NCI-H2029 (cell line): ENCODE measurements around the gene GANC.

Source experiments
- DNase-seq: peaks from one replicate; lab custom pipeline; 2025; lab: John Stamatoyannopoulos, UW

The GANC gene

GRCh38 chr15:42344763-42345162 is 71.8 kb downstream of the GANC start:
- no peak for DNase-seq

DNA sequence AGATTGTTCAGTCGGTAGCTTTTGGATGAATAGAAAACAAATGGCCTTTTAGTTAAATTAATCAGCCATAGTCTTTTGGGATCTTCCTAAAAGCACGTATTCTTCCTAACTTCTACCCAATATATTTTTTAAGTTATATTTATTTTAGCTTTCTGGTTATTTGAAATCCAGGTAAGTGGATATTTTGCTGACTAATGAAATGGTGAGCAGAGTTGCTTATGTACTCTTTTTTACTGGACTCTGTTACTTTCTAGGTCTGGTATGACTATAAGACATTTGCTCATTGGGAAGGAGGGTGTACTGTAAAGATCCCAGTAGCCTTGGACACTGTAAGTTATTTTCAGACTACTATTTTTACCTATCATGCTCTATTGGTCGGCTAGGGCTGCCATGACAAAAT is 72.5 kb downstream of the GANC start:
- DNase-seq, result no peak

DNA sequence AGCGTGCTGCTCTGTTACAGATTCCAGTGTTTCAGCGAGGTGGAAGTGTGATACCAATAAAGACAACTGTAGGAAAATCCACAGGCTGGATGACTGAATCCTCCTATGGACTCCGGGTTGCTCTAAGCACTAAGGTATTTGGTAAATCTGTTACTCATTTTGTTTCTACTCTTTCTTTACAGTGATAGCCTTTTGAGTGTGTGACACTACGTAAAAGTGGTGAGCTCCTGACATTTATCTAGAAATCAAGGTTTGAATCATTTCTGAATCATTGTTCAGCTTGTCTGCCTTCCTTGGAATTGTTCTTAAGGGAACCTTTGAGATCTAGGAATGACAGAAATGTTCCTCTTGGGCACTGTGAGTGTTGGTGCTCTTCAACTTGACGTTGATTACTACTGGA is 75.1 kb downstream of the GANC start:
- no peak for DNase-seq

DNA sequence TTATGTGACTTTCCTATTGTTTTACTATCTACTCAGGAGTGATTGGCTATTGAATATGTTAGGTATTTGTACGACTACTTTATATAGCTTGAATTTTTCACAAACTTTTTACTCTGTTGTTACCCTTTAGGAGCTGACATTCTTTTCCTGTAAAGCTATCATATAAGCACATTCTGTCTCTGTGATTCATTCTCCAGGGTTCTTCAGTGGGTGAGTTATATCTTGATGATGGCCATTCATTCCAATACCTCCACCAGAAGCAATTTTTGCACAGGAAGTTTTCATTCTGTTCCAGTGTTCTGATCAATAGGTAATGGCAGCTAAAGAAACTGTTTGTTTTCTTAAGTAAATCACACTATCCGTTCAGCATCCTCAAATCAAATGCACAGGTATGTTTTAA is 76.2 kb downstream of the GANC start:
- no peak for DNase-seq

GRCh38 chr15:42352401-42352800 is 79.4 kb downstream of the GANC start:
- DNase-seq, result no peak

GRCh38 chr15:42353061-42353460 is 80.1 kb downstream of the GANC start:
- DNase-seq, result no peak

DNA sequence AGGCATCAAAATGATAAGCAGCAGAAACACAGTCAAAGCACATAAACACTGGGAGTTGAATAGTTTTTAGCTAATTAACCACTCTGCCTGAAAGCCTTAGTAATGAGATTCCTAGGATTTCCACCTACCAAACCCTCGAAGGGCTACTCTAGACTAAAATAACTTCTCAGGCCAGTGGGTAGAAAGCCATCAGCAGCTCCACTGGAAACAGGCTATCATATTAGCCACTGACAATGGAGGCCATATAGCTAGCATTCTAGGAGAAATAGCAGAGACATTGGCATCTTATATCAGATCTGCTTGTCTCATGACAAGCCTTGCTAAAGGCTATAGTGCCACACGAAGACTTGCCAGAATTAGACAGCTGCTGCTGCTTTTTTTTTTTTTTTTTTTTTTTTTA is 81.8 kb downstream of the GANC start:
- no peak for DNase-seq

DNA sequence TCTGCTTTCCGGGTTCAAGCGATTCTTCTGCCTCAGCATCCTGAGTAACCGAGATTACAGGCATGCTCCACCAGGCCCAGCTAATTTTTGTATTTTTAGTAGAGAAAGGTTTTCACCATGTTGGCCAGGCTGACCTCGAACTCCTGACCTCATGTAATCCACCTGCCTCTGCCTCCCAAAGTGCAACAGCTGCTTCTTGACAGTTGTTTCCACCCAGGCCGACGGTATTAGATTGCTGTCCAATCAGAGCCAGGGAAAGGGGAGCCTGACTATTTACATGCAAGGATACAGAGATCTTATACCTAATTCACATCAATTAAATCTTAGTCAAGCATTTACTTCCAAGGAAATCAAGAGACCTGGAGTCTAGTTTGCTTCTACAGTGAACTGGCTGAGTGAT is 82.3 kb downstream of the GANC start:
- no peak for DNase-seq

DNA sequence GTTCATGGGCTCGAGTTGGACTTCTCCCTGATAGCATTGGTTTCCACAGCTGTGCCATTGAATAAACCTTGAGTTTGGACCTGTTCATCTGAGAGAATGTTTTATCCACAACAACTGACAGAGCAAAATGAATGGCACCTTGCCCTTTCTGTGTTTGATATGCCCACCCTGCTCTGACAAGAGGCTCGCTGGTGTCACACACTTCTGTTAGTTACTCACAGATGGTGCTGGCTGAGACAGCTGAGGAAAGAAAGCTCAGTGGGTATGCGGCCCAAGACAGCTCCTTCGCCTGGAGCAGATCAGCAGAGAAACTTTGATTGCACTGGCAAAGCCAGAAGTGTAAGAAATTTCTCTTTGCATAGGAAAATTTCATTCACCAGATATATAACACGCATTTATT is 83.8 kb downstream of the GANC start:
- DNase-seq, result no peak

DNA sequence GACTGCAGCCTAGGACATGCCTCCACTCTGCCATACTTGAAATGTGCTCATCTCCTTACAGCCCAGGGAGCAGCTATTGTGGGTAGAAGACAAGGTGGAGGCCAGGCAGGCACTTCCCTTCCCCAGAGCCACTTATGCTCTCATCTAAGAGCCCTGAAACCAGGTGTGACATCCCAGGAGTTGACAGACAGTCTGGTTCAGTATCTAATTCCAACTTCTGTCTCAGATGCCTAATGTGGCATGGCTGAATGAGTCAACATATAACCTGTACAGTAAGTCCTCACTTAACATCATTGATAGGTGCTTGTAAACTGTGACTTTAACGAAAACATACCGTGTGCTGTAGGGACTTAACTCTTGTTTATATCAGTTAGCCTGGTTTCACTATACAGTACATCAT is 85.1 kb downstream of the GANC start:
- DNase-seq, result no peak

DNA sequence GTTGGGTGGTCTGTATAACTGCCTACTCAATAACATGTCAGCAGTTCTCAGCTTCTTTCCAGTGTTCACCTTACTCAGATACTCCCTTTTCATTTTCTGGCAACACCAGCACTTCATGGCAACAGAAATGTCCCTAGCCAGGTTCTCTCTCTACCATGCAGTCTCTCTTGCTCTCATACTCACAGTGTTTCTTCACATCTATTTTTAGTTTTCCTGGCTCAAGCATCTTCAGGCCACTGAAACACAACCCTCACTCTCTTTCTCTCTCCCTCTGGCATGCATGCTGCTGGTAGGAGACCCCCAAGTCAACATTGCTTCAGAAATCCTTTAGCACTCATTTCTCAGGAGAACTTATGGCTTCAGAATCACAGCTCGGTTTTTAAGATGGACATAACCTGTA is 86.2 kb downstream of the GANC start, which contains the start of gene CAPN3:
CAPN3 (plus strand) TSS at position 253 of the 400 bp plus-strand sequence. CDS start 305 bp downstream, outside the sequence.
- DNase-seq, result no peak

GRCh38 chr15:42359985-42360384 is 87.0 kb downstream of the GANC start:
- no peak for DNase-seq

- DNase-seq, result no peak
Measured at GRCh38 chr15:42360535-42361112, 87.6 kb downstream of the GANC start.

GRCh38 chr15:42363487-42363886 is 90.5 kb downstream of the GANC start:
- DNase-seq, result no peak

- DNase-seq, result no peak
Measured at GRCh38 chr15:42363942-42364341, 90.9 kb downstream of the GANC start.

GRCh38 chr15:42364529-42364928 is 91.5 kb downstream of the GANC start:
- DNase-seq, result peak; percentile 7

DNA sequence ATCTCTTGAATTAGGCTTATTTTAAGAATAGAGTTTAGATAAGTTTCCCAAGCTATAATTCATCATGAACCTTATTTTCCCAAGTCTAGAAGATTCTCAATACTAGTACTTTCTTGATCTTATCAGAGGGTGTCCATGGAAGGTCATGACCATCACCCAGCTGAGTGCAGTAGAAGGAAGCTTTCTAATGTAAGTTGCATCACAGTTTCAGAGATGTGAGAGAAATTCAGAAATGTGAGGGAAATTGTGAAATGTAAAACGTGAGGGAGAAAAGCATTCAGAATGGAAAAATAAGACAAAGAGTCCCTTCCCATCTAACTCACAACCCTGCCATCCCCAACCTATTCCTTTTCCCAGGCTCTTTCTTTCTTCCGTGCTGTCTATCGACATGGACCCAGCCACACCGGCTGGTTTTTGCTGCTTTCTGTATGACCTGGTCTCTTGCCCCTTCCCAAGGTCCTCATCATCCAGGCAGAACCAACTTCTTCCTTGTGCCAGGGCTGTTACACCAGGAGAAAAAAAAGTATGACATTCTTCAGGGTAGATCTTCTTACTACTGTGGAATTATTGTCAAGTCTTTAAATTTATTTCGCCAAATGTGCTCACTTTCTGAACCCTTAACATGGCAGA is 93.0 kb downstream of the GANC start:
- no peak for DNase-seq

DNA sequence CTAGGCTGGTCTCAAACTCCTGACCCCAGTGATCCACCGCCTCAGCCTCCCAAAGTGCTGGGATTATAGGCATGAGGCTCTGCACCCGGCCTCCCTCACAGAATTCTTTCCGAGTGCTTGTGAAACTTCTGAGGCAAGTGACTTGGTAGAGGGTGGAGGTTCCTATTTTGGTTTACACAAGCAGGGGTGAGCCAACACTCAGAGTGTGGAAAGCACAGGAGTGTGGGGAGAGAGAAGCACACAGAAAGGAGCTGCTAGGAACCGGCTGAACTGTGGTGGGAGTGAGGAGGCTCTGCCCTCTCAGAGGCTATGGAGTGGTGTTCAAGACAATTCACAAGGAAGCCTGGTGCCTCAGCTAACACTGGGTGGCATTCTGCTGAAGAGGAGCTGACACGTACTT is 94.0 kb downstream of the GANC start:
- no peak for DNase-seq

GRCh38 chr15:42368096-42368495 is 95.1 kb downstream of the GANC start:
- DNase-seq, result no peak

DNA sequence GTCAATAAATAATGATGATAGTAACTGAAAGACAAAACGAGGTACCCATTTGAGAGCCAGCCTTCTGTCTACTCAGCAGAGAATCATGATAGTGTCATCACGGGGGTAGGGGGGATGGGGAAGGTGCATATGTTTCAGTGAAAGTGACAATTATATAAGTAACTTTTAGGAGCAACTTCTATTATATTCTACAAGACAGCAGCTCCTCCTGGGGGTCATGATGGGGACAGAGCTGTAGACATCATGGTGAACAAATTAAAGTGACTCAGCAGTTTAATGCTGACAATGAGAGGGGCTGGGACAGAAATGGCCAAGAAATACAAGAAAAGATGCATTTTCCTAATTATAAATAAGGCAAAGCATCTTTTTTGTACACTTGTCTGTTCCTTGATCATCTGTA is 98.1 kb downstream of the GANC start:
- DNase-seq, result no peak

DNA sequence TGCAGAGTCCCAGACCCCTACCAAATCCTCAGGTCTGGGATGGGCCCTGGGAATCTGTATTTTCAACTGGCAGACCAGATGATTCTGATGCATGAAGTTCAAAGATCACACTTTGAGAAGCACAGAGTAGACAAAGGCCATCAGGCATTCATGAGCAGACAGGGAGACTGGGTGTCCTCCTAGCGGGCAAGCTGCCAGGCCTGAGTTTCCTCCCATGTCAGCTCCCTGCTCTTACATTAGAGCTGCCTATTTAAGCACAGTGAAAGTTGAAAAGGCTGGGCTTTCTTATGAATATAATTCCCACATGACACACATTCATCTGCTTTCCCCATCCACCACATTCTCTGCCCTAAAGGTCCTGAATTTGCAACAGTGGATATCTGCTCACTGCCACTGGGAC is 100.3 kb downstream of the GANC start:
- DNase-seq, result no peak

DNA sequence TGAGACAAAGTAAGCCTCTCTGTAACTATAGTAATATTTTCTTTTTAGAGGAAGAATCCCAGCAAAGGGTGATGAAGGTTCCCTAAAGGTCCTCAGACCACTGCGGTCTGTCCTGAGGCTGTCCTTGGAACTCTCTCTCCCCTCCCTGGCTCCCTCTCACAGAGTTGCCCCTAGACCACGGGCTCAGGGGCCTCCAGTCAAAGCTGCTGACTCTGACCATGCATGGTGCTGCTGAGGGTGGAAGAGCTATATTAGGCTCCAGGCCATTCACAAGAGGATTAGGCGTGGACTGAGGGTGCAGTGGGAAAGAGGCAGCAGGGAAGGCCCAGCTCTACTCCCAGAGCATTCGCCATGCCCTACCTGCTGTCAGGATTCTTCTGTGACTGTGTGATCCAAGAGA is 100.9 kb downstream of the GANC start:
- DNase-seq, result no peak

DNA sequence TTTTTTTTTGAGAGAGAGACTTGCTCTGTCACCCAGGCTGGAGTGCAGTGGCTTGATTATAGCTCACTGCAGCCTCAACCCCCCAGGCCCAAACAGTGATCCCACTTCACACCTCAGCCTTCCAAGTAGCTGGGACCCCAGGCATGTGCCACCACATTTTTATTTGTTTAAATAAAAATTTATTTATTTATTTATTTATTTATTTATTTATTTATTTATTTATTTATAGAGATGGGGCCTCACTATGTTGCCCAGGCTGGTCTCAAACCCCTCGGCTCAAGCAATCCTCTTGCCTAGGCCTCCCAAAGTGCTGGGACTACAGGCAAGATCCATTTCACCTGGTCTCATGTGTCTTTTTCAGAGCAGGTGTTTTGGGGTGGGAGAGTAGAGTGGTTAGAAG is 101.8 kb downstream of the GANC start:
- DNase-seq, result no peak

- DNase-seq, result no peak
Measured at GRCh38 chr15:42375252-42375651, 102.3 kb downstream of the GANC start.
